Fibroblast of skin of right biceps (primary cell): Measurements from ENCODE around the gene DGKD.
"Not testable (repeated sequence)": the region's sequence is repeated elsewhere in the genome, so short reads cannot be mapped to it uniquely, and the experiment has no call there.

ENCODE experiments used
- DNase-seq: peaks from one replicate; pipeline ENCODE4 v3.0.0-alpha.2; 2013

Gene DGKD

GRCh38 chr2:233365861-233366520 is 11.7 kb downstream of the DGKD start:
- no peak for DNase-seq

GRCh38 chr2:233367586-233367985 is 13.3 kb downstream of the DGKD start:
- DNase-seq: no peak

- no peak for DNase-seq
Measured at GRCh38 chr2:233368756-233369155, 14.5 kb downstream of the DGKD start.

- no peak for DNase-seq
Measured at GRCh38 chr2:233369462-233369861, 15.2 kb downstream of the DGKD start.

- DNase-seq: no peak
Measured at GRCh38 chr2:233369897-233370685, 15.8 kb downstream of the DGKD start.

- no peak for DNase-seq
Measured at GRCh38 chr2:233371641-233372040, 17.3 kb downstream of the DGKD start.

GRCh38 chr2:233372855-233373254 is 18.6 kb downstream of the DGKD start:
- no peak for DNase-seq

GRCh38 chr2:233373316-233373715 is 19.0 kb downstream of the DGKD start:
- DNase-seq: no peak

GRCh38 chr2:233374776-233375175 is 20.5 kb downstream of the DGKD start:
- DNase-seq: not testable (repeated sequence)

GRCh38 chr2:233375490-233376314 is 21.4 kb downstream of the DGKD start:
- DNase-seq: no peak

GRCh38 chr2:233379034-233379433 is 24.7 kb downstream of the DGKD start:
- no peak for DNase-seq

GRCh38 chr2:233379441-233379840 is 25.1 kb downstream of the DGKD start:
- DNase-seq: no peak

- DNase-seq: peak; percentile 21
Measured at GRCh38 chr2:233380132-233380895, 26.0 kb downstream of the DGKD start.

- no peak for DNase-seq
Measured at GRCh38 chr2:233380995-233381637, 26.8 kb downstream of the DGKD start.

GRCh38 chr2:233381638-233381995 is 27.3 kb downstream of the DGKD start:
- no peak for DNase-seq

GRCh38 chr2:233384015-233384414 is 29.7 kb downstream of the DGKD start:
- no peak for DNase-seq

GRCh38 chr2:233384811-233385488 is 30.7 kb downstream of the DGKD start:
- DNase-seq: no peak

- no peak for DNase-seq
Measured at GRCh38 chr2:233385489-233386044, 31.3 kb downstream of the DGKD start.

GRCh38 chr2:233386382-233387041 is 32.2 kb downstream of the DGKD start:
- peak; percentile 50 for DNase-seq

- no peak for DNase-seq
Measured at GRCh38 chr2:233387225-233387624, 32.9 kb downstream of the DGKD start.
